T follicular helper cell (primary cell): Measurements from ENCODE around the gene DNM3.

Experiments
- DNase-seq: peaks from one replicate; pipeline ENCODE4 v3.0.0-alpha.2; 2020; ENCODE audit warnings: low read depth

The DNM3 gene

DNA sequence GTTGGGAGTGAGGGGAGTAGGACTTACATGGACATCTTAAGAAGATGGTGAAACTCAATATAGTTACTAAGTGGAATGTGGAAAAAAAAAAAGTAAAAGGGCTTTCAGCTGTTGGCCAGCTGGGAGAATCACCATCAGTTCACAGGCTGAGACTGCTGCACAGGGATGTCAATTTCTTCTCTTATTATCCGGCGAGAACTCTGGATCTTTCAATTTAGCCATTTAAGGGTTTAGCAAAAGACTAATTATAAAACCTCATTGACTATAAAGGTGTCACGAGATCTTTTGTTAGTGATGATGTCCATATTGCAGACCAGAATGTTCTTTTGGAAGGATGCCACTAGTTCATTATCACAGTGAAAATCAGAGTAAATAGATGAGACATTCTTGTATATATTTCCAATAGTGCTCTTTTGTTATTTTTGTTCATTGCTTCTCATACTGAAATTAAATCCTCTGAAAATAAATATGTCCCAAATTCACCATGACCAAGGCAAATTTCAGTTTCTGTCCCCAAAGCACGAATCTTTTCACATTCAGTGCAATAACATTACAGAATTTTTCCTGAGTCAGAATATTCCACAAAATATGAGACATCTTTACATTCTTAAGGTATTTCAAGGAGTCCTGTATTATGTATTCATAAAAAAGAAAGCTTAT, 266.1 kb downstream of the DNM3 start:
- no peak for DNase-seq

DNA sequence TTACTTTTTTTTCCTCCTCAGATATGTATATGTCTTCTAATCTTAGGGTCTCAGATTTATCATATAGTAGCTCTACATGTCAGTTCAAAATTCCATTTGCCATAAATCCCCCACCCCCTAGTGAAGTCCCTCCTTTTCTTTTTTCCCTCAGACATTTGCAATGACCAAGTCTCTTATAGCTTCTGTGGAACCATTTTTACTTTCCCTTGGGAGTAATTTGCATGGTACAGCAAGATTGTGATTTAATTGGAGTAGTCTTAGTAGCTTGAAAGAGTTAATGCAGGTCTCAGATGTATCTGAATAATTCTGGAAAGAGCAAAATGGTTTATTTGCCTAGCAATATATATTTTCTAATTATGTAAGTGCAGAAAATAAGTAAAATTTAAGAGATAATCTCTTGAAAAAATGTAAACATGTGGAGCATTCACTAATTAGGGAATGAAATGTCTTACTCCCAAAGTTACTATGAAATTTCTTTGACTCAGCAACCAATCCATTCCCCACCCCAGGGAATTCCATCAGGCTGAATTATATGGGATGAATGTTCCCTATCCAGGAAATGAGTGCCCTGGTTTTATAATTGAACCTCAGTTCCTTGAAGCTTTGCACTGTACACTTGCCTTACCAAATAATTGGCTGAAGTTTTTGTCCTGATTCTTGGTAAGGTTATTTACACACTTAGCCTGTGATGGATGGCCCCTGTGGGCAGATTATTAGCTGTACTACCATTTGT, 267.0 kb downstream of the DNM3 start:
- no peak for DNase-seq

DNA sequence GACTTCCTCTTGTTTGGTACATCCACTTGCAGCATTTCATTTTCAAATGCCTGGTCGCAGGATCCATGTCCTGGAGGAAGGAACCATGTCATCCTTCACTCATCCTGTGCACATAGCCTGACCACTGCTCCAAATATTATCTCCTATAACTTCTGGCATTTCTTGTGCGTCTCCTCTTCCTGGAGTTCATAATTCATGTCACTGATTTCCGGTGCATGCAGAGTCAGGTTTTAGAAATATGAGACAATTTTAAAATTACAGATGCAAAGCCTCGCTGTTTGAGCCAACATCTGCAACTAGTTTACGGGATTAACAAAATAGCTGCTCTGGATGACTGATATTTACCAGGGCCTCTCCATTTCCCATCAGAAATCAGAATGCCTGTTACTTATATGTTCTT, 268.1 kb downstream of the DNM3 start:
- DNase-seq, result no peak

DNA sequence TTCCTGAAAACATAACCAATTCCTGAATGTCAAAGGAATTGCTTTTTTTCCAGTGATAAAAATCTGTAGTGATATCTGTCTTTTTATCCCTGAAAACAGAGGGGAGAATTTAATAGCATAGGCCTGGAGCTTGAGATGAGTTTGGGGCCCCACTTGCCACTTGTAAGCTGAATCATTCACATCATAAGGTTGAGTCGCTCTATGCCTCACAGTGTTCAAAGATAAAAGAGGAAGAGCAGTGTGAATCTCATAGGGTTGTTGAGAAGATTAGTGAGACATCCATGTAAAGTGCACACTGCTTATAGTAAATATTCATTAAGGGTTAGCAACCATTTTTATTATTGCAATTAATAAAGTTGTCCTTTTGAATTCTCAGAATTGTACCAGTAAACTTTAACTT, 271.3 kb downstream of the DNM3 start:
- no peak for DNase-seq

DNA sequence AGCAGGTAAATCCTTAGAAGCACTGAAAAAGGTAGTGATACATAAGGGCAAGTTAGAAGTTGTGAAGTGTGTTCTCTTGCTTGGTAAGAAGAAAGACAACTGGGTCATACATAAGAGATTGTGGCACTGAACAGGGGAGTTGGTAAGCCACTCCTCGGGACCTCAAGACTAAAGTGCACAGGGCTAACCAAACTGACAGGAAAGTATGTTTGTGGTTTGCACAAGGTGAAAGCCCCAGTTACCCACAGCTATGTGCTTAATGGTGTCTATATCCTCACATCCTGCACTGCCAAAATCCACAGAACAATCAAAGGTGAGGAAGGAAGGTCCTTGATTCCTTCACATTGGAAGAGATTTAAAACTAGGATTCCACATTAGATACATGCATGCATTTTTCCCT, 276.5 kb downstream of the DNM3 start:
- DNase-seq, result no peak

DNA sequence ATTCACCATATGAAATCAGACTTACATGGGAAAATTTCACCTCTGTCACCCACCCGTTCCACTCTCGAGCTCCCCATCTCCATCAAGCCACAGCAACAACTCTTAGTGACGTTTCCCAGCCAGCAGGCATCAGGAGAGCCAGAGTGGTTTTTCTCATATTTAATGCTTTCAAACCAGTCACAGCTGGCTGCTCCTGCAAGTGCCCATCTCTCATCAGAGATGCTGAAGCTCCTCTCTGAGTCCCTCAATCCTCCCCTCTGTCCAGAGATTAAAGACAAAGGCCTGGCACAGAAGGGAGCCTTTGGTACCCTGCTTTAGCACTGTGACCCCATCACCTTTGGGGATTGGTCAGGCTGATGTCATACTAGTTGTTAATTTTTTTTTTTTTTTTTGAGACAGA, 277.3 kb downstream of the DNM3 start:
- DNase-seq, result no peak

DNA sequence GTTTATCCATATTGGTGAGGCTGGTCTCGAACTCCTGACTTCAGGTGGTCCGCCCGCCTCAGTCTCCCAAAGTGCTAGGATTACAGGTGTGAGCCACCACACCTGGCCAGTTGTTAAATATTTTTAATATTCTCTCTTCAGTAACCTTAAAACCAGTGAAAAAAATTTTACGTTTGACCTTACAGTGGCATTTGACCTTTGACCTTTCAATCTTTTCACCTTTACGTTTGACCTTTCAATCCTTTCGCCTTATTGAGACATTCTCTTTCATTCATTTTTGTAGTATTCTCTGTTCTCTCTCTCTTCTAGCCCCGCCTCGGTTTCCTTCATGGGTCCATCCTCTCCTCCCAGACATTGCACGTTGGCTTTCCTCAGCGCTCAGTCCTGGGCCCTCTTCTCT, 277.9 kb downstream of the DNM3 start:
- DNase-seq, result no peak

DNA sequence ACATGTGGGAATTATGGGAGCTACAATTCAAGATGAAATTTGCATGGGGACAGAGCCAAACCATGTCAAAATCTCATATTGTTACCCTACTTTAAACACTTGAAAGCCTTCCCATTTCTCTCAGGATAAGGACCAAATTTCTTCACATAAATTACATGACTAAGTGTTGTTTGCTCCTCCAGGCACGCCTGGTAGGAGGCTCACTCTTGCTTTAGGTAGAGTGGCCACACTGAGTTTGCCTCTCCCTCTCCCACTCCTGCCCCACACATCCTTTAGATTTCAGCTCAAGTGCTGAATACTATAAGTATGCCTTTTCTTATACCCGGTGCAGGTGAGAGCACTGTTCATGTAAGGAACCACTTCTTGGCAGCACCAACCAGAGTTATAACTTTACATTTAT, 279.1 kb downstream of the DNM3 start:
- no peak for DNase-seq

DNA sequence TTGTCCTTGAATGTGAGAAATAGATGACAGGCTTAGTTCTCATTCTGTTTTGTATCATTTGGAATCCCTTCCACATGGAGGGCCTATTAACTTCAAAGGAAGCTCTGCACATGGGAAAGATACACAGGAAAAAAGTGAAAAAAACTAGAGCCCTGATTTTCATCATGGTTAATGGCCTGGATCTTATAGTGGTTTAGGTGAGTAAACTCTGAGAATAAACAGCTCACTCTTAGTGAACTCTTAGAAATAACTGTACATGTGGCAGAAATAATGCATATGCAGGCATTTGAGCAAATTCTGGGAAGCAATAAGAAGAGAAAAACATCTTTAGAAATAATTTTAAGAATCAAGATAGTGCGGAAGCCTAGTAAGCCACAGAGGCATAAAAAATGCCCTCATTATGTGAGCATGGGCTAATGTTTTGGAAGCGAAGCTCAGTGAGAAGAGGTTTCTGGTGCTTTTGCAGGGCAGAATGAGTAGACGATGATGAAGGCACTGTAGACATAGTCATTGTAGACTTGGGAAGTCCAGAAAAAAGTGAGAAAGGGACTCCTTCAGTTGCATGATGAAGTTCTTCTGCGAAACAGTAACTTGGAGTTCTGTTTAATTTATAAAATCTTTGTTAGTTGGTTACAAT, 279.9 kb downstream of the DNM3 start:
- DNase-seq, result no peak

DNA sequence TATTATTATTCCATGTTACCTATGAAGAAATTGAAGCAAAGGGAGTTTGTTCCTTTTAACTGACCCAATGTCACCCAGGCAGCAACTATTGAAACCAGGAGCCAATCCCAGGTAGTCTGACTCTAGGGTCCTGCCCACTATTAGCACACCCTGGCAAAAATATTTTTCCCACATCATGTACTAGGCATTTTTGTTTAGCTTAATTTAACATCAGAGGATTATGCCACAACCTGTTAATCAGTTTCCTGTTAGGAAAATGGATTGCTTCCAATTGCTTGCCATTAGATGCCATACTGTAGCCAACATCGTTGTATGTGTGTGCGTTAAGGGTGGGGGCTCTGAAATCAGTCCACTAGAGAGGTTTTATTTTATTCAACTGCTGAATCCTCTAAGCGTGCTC, 281.1 kb downstream of the DNM3 start:
- no peak for DNase-seq

DNA sequence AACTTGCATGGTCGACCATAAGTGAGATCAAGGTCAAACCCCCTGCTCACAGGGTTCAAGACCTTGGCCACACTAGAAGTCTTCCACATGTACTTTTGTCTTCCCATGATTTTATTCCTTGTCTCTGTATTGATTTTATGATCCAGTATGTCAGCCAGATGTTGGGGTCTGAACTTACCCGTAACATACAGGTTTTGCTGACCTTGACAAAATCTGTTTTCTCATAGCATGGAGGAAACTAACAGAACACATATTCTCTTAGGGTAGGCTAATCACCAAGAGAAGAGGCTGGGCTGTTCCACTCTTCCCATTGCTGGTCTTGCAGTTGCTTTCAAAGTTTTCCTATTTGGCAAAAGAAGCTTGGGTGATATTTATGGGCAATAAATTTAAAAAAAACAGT, 284.0 kb downstream of the DNM3 start:
- no peak for DNase-seq

DNA sequence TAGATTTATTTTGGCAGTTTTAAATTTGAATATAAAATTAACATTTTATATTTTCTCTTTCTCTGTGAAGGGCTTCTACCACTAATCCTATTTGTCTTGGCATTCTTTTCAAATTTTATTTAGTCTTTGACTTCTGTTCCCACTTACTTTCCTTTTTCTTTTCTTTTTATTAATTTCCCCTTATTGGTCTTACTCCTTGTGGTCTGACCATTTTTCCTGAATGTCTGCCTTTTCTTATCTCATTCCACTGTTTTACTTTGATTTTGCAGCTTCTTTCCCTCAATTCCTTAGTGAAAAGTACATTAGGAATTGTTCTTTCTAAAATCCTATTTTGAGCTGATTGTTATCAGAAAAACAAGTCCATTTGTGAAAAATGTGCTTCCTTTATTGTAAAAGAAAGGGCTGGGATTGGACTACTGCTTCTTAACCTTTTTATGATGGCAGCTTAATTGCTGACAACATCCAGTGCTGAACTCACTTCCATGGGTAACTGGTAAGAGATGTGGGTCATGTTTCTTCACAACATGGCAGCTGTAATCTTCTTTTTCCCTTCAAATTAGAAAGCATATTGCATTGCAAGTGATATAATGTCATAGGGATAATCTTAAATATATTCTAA, 284.6 kb downstream of the DNM3 start:
- no peak for DNase-seq

DNA sequence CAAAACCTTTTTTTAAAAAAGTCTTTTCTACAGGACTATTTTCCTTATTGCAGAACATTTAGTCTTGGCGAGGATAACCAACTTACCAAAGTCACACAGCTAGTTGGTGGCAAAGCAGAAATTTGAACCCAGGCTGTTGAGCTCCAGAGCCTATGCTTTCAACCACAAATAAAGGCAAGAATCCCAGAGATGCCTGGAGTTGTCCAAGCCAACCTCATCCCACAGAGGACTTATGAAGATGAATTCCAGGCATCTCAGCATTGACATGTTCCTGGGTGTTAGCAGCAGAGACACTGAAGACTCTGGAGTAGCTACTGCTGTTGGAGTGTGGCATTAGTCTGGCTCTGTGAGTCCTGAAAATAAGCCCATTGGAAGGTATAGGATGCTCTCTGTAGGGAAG, 291.5 kb downstream of the DNM3 start:
- DNase-seq, result no peak

DNA sequence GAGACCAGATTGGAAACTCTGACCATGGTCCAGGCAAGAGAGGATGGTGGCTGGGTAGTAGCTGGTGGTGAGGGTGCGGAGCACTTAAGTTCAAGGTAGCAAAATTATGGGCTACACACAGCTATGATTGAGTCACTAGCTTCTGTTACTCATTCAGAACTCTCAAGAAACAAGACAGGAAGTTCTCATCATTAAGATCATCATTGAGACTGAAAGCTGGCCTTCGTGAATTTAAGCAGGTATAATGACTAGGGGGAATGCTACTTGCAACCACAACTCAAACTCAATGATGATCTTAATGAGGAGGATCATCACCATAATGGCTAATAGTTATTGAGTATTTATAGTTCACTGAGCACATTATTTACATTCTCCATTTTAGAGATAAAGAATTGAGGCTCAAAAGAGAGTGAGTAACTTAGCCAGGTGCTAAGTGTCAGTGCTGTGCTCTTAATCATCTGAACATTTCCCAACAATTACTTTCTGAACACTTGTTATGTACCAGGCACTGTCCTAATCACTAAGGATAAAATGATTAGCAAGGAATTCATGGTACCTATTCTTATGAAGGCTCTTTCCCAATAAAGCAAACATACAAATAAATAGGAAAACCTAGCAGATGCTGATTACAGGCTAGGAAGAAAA, 292.9 kb downstream of the DNM3 start:
- DNase-seq, result no peak

DNA sequence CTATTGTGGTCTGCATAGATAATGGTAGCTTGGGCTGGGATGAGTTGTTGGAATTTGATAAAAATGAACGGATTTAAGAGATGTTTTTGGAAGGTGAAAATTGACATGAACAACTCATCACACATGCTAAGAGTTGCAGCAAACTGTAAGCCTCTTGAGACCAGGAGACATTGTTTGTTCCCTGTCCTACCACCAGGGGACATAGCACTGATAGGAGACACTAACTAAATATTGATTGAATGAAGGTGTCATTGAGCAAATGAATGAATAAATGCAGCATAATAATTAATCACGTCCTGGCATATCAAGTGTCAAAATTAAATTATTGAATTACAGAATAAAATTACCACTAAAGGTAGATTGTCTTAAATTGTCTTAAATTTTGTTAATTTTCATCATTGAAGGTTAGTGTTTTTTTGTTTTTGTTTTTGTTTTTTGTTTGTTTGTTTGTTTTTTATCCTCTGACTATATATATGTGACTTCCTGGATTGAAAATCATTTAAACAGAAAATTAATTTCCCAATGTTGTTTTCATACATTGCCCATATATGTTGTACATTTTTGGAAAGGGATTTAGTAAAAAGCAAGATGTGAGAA, 293.9 kb downstream of the DNM3 start:
- no peak for DNase-seq

DNA sequence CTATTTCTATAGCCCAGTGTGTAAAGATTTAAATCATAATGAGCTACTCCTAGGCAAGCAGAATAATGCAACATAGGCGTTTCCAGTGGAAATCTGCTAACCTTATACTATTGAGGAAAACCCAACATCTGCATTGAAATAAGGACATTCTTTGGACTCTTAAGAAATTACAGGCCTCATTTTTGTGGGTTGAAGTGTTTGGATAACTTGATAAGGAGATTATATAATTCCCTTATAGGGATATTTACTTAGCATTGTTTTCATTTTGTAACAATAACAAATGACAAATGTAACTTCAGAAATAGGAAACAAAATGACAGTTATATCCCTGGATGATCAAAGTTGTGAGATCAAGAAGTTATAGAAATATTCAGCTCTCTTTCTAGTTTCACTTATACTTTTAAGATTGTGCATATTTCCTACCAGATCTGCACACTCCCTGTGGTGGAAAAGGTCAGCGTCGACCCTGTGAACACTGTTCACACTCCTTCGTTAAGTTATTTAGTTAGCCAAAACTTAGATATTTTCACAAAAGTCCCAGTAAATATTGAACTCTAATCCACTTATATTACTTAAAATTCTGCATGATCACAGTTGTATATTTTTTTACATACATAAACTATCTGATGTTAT, 294.8 kb downstream of the DNM3 start:
- DNase-seq, result no peak

DNA sequence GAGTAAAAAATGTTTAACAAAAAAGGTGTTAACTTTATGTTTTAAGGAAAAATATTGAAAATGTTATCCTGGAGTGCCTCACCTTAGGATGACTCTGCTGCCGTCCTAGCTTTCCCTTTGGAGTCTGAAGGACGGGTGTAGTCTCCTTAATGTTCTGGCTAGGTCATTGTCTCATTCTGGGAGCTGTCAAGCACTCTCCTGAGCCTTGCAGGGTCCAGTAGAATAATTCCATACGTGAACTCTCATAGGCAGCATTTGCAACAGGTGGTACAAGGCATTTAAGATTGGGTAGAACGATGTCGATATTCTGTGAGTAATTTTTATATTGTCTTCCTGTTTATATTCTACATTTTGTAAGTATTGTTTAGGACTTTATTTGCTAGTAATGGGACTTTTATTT, 295.6 kb downstream of the DNM3 start:
- no peak for DNase-seq

DNA sequence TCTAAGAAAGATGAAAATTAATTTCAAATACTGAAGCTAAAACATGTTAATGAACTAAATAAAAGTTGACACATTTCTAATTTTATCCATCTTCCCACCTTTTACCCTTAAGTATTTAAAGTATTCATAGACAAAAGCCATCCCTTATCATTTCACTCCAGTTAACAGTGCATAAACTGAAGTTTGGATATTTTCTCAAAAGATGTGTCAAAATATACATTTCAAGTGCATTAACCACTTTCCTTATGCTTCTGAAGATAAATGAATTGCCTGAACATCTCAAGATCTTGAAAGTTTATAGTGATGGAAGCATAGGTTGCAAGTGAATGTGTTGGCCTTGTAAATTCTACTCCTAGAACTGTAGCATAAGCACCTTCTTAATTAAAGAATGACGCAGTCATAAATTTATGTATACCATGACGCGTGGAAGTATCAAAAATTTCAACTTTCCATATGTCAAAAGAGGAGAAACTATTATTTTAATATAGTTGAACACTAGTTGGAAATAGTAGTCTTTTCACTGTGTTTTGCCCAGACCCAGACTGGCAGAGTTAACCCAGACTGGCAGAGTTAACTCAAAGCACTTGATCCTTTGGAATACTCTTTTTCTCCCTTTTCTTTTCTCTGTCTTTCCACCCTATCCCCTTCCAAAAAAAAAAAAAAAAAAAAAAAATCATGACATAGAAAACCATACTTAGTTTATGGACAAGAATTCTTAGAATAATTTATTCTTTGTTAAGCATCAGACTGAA, 296.6 kb downstream of the DNM3 start:
- no peak for DNase-seq

DNA sequence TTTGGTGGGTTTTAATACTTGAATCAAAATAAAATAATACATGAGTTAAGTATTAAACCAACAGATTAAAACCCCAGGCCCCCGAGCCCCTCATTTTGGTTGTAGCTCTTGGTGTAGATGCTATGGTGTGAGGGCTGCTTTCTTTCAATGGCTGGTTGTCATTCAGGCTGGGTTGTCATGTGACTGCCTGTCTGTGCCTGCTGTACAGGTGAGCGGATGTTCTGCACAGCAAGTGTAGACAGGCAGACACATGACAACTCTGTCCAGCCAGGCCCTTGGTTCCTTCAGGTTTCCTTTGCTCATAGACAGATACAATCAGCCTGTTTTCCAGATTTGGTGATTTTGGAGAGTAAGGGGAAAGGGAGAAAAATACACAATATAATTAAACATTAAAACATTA, 297.3 kb downstream of the DNM3 start:
- no peak for DNase-seq

DNA sequence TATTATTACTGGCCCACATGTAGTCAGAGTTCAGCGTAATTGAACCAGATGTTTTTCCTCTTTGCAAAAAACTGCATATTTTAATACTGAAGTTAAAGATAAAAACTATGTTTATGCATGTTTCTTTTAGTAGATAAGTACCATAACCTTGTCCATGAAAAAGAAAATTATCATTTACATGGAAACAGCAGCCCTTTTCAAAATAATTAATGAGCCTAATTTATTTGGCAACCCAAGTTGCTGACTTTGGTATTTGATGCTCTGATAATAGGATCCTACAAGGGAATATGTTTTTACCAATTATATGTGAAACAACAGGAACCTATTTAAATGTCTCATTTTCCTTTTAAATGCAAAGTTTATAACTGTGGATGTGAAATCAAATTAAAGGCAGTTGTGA, 297.9 kb downstream of the DNM3 start:
- no peak for DNase-seq

DNA sequence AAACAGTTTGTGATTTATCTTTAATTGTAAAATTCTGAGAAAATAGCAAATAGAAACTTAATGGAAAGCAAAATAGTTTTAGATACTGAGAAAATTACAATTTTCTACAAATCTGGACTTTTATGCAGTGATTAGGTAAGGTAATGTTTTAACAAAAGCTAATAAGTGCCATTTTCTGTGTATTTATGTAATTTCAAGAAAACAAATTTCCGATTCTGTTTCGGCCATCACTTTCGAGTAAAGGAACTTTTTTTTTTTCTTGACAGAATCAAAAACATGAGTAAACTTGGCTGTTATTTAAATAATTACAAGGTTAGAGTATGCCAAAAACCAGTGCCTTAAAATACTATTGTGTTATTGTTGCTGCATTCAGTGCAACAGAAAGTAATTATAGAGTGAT, 298.8 kb downstream of the DNM3 start:
- no peak for DNase-seq
